ENCODE measurements around the gene SRGAP3.

SRGAP3 gene

GRCh38 chr3:8981296-8981695, 268.1 kb downstream of the SRGAP3 start:
- no peak for DNase-seq

GRCh38 chr3:8980756-8981257, 268.6 kb downstream of the SRGAP3 start:
- DNase-seq, result no peak

GRCh38 chr3:8979262-8979661, 270.2 kb downstream of the SRGAP3 start:
- no peak for DNase-seq

GRCh38 chr3:8978551-8978950, 270.9 kb downstream of the SRGAP3 start:
- no peak for DNase-seq

- no peak for DNase-seq
Measured at GRCh38 chr3:8976540-8977182, 272.8 kb downstream of the SRGAP3 start.

GRCh38 chr3:8975081-8976020, 274.1 kb downstream of the SRGAP3 start:
- DNase-seq, result no peak

- DNase-seq, result no peak
Measured at GRCh38 chr3:8974458-8974857, 275.0 kb downstream of the SRGAP3 start.

GRCh38 chr3:8972639-8973038, 276.8 kb downstream of the SRGAP3 start:
- peak; percentile 33 to 60 for DNase-seq

- peak; percentile 14 to 65 for DNase-seq
Measured at GRCh38 chr3:8970971-8971589, 278.4 kb downstream of the SRGAP3 start.

- no peak for DNase-seq
Measured at GRCh38 chr3:8969241-8969640, 280.2 kb downstream of the SRGAP3 start.

GRCh38 chr3:8968375-8968882, 281.0 kb downstream of the SRGAP3 start:
- no peak for DNase-seq

- no peak for DNase-seq
Measured at GRCh38 chr3:8967553-8967952, 281.9 kb downstream of the SRGAP3 start.

- no peak for DNase-seq
Measured at GRCh38 chr3:8966820-8967348, 282.6 kb downstream of the SRGAP3 start.

GRCh38 chr3:8966150-8966819, 283.2 kb downstream of the SRGAP3 start:
- no peak for DNase-seq

GRCh38 chr3:8964436-8965370, 284.7 kb downstream of the SRGAP3 start:
- no peak for DNase-seq

GRCh38 chr3:8963137-8963853, 286.2 kb downstream of the SRGAP3 start, which contains the start of gene RAD18:
TSS of gene RAD18 (minus strand) at chr3:8963472. CDS start at chr3:8963385, 87 bp downstream.
- DNase-seq, result peak; percentile 69 to 90

GRCh38 chr3:8962226-8962861, 287.1 kb downstream of the SRGAP3 start:
- no peak for DNase-seq

GRCh38 chr3:8959668-8960067, 289.8 kb downstream of the SRGAP3 start:
- DNase-seq, result no peak

GRCh38 chr3:8954938-8955763, 294.3 kb downstream of the SRGAP3 start:
- DNase-seq, result no peak

Measured in NCI-H446 (cell line).